HG02571 (cell line): Measurements from ENCODE around the gene SLC4A5.
"Not testable (repeated sequence)": the region's sequence is repeated elsewhere in the genome, so short reads cannot be mapped to it uniquely, and the experiment has no call there.

Source experiments
- ATAC-seq: cut with Tn5 transposase; IDR thresholded peaks from one replicate; pipeline ENCODE4 v1.9.1; 2021; ENCODE audit warnings: mild to moderate bottlenecking, moderate library complexity; ENCODE audit not compliant: unreplicated experiment

Gene SLC4A5

DNA sequence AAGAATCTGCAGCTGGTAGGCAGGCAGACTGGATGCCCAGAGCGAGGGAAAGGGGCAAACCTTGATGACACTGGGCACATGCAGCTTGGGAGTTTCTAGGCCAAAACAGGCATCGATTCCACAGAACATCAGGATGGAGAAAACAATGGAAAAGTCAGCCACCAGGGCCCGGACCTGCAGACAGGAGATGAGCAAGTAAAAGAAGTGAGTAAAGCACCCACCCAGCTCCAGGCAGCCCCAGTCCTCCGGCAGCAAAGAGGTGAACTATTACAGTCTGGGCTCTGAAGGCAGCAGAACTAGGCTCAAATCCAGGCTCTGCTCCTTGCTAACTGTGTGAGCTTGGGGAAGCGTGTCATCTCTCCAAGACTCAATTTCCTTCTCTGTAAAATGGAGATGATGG, 108.2 kb downstream of the SLC4A5 start:
- no peak for ATAC-seq

DNA sequence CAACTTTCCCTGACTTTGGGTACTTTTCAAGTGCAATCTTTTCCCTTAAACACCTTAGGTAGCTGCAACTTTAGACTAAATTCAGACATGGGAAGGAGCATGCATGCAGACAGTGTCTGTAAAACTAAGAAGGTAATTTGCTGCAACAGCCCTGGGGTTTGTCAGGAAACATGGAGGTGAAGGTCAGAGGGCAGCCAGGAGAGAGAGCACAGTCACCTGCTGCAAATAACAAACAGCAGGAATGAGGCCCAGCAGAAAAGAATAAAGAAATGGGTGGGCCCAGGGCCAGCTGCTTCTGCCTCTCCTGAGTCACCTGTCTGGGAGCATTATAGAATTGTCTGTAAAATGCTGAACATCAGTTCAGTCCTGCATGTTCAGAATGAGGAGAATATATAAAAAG, 109.6 kb downstream of the SLC4A5 start:
- ATAC-seq: no peak

DNA sequence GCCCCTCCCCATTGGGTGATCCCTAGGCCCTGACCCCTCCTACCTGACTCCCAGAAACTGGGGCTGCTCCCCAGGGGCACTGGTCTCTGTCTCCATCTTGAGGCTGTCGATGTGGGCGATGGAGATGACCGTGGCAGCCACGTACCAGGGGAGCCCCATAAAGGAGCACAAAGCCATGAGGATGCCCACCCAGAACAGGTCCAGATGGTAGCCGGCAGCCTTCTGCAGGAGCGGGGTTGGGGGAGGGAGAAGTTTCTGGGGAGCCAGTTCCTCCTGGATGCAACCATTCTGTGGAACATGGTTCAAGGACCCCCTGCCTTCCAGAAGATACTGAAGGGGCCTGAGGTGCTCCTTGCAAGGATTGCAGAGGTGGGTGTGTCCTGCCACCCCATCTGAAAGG, 110.8 kb downstream of the SLC4A5 start:
- ATAC-seq: no peak

GRCh38 chr2:74229865-74230264, 113.4 kb downstream of the SLC4A5 start:
- not testable (repeated sequence) for ATAC-seq

GRCh38 chr2:74228772-74229171, 114.4 kb downstream of the SLC4A5 start:
- no peak for ATAC-seq

DNA sequence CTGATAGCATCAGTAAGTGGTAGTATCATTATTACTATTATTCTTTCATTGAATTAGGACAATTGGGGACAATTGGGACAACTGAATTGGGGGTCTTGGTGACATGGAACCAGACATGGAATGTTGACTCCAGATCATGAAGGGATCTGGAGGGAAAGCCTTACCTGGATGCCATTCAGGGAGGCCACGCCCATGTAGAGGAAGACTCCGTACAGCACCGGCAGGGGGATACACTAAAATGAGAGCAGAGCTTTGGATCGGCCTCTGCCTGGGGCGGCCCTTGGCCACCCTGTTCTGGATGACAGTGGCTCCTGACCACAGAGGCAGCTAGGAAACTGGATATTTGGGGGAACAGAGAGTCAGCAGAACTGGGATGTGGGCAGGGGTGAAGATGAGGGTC, 115.6 kb downstream of the SLC4A5 start:
- no peak for ATAC-seq

- no peak for ATAC-seq
Observed at GRCh38 chr2:74226648-74227213, 116.5 kb downstream of the SLC4A5 start.

- ATAC-seq: no peak
Observed at GRCh38 chr2:74225698-74226459, 117.3 kb downstream of the SLC4A5 start.

GRCh38 chr2:74223941-74224770, 119.1 kb downstream of the SLC4A5 start:
- no peak for ATAC-seq

DNA sequence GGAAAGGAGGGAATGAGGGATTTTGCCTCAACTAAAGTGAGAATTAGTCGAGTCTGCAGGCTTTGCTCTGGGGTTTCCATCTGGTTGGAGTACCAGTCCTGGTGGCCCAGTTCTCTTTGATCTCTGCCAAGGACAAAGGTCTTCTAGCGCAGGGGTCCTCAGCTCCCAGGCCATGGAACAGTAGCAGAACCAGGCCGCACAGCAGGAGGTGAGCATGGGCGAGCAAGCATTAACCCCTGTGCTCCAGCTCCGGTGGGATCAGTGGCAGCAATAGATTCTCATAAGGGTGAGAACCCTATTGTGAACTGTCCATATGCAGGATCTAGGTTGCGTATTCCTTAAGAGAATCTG, 120.9 kb downstream of the SLC4A5 start:
- ATAC-seq: no peak

DNA sequence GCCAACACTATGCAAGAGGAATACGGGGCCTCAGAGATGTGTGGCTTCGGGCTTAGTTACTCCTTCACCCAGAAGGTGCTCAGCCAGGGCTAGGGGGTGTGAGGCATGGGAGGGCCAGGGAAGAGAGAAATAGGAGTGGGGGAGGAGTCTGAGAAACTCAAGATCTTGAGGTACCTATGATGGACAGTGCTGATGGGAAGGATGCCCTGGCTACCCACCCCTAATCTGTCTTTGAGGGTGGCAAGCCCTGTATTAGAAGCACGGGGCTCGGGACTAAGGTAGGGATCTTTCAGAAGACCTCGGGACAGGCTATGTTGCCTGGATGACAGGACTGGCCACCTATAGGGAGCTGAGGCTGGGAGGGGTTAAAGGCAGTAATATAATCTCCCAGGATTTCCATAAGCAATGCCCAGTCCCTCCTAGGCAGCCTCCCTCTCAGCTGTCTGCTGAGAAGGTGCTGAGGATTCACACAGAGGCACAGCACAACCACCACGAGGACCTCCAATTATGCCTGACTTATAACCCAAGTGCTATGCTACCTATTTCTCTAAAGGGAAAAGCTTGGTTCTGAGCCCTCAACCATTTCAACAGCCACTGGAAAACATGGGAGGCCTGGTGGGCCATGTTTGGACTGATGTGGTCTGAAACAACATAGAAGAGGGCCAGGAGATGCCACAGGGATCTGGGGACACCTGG, 121.5 kb downstream of the SLC4A5 start:
- ATAC-seq: no peak

- ATAC-seq: no peak
Observed at GRCh38 chr2:74221091-74221490, 122.1 kb downstream of the SLC4A5 start.

- no peak for ATAC-seq
Observed at GRCh38 chr2:74219846-74220486, 123.2 kb downstream of the SLC4A5 start.

DNA sequence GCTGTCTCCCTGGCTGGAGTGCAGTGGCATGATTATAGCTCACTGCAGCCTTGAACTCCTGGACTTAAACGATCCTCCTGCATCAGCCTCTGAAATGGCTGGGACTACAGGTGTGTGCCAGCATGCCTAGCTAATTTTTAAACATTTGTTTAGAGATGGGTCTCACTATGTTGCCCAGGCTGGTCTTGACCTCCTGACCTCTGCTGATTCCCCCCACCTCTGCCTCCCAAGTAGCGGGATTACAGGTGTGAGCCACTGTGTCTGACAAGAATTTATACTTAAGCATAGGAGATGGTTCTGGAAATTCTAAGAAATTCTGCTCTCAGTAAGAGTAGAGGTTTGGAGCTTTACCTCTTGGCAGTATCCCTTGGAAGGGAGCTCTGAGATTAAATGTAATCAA, 126.6 kb downstream of the SLC4A5 start:
- ATAC-seq: no peak

GRCh38 chr2:74215771-74216170, 127.4 kb downstream of the SLC4A5 start:
- not testable (repeated sequence) for ATAC-seq

DNA sequence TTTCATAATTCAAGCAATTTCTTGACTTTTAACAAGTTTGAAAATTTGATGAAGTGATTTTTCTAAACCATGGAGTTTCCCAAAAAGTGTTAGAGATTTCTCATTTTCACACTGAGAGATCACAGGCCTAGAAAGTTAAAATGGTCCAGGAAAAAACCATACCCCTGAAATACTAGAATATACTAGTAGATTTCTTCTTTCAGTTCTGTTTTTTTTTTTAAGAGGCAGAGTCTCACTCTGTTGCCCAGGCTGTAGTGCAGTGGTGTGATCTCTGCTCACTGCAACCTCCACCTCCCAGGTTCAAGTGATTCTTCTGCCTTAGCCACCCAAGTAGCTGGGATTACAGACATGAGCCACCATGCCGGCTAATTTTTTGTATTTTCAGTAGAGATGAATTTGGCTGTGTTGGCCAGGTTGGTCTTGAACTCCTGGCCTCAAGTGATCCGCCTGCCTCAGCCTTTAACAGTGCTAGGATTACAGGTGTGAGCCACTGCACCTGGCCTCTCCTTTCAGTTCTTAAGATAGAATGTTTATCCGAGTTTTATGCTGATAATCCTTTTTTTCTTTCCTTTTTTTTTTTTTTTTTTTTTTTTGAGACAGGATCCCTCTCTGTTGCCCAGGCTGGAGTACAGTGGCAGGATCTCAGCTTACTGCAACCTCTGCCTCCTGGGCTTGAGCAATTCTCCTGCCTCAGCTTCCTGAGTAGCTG, 130.4 kb downstream of the SLC4A5 start:
- ATAC-seq: no peak

- peak; percentile 63 for ATAC-seq
Observed at GRCh38 chr2:74206180-74206688, 137.0 kb downstream of the SLC4A5 start.

DNA sequence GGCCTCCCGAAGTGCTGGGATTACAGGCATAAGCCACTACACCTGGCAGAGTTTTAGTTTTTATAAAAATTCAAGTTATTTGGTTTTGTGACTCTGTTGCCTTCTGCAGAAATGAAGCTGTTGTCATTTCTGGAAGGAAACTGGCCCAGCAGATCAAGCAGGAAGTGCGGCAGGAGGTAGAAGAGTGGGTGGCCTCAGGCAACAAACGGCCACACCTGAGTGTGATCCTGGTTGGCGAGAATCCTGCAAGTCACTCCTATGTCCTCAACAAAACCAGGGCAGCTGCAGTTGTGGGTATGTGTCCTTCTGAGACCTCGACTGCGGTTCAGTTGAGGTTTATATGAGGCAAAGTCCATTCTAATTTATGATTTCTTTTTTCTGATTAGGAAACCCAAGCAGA, 137.6 kb downstream of the SLC4A5 start:
- no peak for ATAC-seq

DNA sequence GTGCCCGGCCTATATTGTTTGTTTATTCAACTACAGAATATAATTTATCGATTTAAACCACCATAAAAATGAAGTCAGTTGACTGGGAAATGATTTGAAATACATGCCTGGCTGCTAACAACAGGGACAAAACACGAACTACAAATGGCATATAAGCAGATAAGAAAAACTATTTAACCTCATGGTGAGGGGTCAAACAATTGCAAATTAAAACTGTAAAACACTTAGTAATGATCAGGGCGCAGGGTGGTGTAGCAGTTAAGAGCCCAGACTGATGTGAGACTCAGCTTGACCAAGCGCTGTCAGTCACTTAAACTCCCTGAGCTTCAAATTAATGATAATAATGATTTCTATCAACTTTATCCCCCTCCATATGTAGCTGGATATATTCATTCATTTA, 138.1 kb downstream of the SLC4A5 start:
- ATAC-seq: no peak

DNA sequence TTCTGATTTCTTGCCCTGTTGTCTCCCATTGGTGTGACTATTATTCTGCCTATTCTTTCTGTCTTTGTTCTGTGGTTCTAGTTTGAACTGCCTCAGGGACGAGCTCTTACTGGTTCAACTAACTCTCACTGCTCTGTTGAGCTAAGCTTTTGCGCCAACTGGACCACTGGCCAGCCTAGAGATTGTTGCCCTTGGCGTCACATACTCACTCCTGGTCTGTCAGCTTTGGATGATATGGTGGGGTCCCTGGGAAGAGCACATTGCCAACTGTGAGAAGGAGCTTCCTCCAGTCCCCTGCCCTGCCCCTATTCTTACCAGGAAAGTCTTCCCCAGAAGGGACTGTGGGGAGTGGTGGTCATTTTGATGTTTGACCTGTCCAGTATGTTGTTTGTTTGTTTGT, 138.8 kb downstream of the SLC4A5 start:
- no peak for ATAC-seq
